Measurements from ENCODE around the gene TBC1D17.

GRCh38 chr19:49920624-49921363 lies 43.3 kb downstream of the TBC1D17 start:
- no peak for TF ChIP-seq POLR2A (IDR thresholded peaks at IDR 0.05)
- TF ChIP-seq CTCF (IDR thresholded peaks at IDR 0.05): no peak

Measured in heart left ventricle (tissue), 13 donors.